GM21737 (cell line): ENCODE measurements around the gene ERAL1.
A peak's percentile ranks its signal among the peaks of the same experiment; 100 is the strongest.
"Not testable (repeated sequence)": the region's sequence is repeated elsewhere in the genome, so short reads cannot be mapped to it uniquely, and the experiment has no call there.

Source experiments
- ATAC-seq: cut with Tn5 transposase; IDR thresholded peaks from one replicate; pipeline ENCODE4 v1.9.1; 2021; ENCODE audit warnings: mild to moderate bottlenecking, moderate library complexity; ENCODE audit not compliant: unreplicated experiment

The ERAL1 gene

GRCh38 chr17:28854457-28855335, at the start of gene ERAL1:
TSS of gene ERAL1 (plus strand) at chr17:28855016. CDS start at chr17:28855035, 19 bp downstream.
- ATAC-seq, result peak; percentile 92

- ATAC-seq, result no peak
Measured at GRCh38 chr17:28807925-28808634, 46.7 kb upstream of the ERAL1 start.

GRCh38 chr17:28810437-28810836, 44.4 kb upstream of the ERAL1 start:
- ATAC-seq, result no peak

- ATAC-seq, result no peak
Measured at GRCh38 chr17:28811651-28812090, 43.1 kb upstream of the ERAL1 start.

- ATAC-seq, result peak; percentile 96
Measured at GRCh38 chr17:28812091-28812747, 42.6 kb upstream of the ERAL1 start.

GRCh38 chr17:28812748-28813377, 42.0 kb upstream of the ERAL1 start:
- no peak for ATAC-seq

- no peak for ATAC-seq
Measured at GRCh38 chr17:28816540-28816939, 38.3 kb upstream of the ERAL1 start.

- no peak for ATAC-seq
Measured at GRCh38 chr17:28818819-28819221, 36.0 kb upstream of the ERAL1 start.

GRCh38 chr17:28819582-28819981, 35.2 kb upstream of the ERAL1 start:
- no peak for ATAC-seq

- ATAC-seq, result no peak
Measured at GRCh38 chr17:28827672-28828071, 27.1 kb upstream of the ERAL1 start.

GRCh38 chr17:28828294-28829040, 26.3 kb upstream of the ERAL1 start:
- no peak for ATAC-seq

- ATAC-seq, result no peak
Measured at GRCh38 chr17:28834420-28834819, 20.4 kb upstream of the ERAL1 start.

GRCh38 chr17:28836541-28836940, 18.3 kb upstream of the ERAL1 start:
- not testable (repeated sequence) for ATAC-seq

- ATAC-seq, result no peak
Measured at GRCh38 chr17:28839221-28839620, 15.6 kb upstream of the ERAL1 start.

GRCh38 chr17:28841901-28842281, 12.9 kb upstream of the ERAL1 start:
- ATAC-seq, result peak; percentile 6

GRCh38 chr17:28842282-28843012, 12.4 kb upstream of the ERAL1 start, which contains the start of gene FAM222B:
TSS of gene FAM222B (minus strand) at chr17:28842790. CDS start at chr17:28766667, 76,123 bp downstream.
- peak; percentile 75 for ATAC-seq

GRCh38 chr17:28843816-28844148, 11.0 kb upstream of the ERAL1 start:
- ATAC-seq, result no peak

GRCh38 chr17:28846231-28846630, 8.6 kb upstream of the ERAL1 start:
- no peak for ATAC-seq

GRCh38 chr17:28846699-28847098, 8.1 kb upstream of the ERAL1 start:
- ATAC-seq, result not testable (repeated sequence)

GRCh38 chr17:28848667-28849066, 6.1 kb upstream of the ERAL1 start:
- not testable (repeated sequence) for ATAC-seq
